ENCODE data around the gene RDH11. TPM values are rescaled to one million over a fixed set of nuclear protein-coding genes. Genes with fewer than 3 reads are reported as not detected.

The RDH11 gene
- polyA plus RNA-seq, 1 of the 3 experiments (the other 2 are of a cell fraction): 44.7 TPM

DNA sequence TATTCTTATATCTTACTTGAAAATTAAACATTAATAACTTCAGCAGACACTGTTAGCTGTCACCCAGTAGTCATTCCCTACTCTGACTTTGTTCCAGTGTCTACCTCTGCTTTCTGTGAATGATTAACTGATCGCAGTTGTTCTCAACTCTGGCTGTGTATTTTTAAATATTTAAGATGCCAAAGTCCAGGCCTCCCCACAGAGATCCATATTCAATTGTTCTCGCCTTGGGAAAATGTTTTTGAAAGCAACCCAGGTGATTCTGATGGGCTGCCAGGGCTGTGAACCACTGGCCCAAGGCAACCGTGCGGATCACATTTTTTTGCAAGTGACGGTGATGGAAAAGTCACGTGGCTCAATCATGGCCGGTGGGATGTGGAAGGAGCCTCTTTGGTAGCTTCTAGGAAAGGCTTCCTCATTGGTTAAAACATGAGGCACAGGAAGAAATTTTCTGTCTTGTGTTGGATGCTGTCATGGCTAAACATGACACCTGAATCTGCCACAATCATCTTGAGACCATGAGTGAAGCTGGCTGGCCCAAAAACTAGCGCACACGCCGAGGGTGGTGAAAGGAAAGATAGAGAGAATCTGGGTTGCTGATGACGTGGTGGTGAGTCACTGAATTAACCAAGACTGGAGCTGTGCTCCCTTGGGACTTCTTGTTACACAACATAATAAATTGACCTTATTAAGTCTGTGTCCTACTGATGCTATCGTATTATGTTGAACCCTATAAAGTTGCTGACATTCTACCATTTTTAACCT, 43.4 kb upstream of the RDH11 start:
- 36% methylated on average over 12 of the region's 12 CpGs for WGBS (ENCODE audit: low lambda C conversion rate)
- H3K27ac ChIP-seq (ENCODE audit: low read depth in 2 of 2, low read length in 1 of 2): 0 out of 4 replicates have a peak overlapping the region, but pooled peaks of 1 of the 2 experiments have one; percentile 13
- POLR2A ChIA-PET: no interaction called here
- H3F3A ChIP-seq (replicated peaks; ENCODE audit: insufficient read depth): no peaks in the 10 kb centered on the region
- H3K9me3 ChIP-seq: no peaks in the 10 kb centered on the region
- H3K4me1 ChIP-seq (ENCODE audit: control insufficient read depth in 1 of 2, insufficient read depth in 2 of 2, low read depth in 1 of 2, low read length in 1 of 2): no peaks in the 10 kb centered on the region; a peak in 1 of 4 replicates
- H3K36me3 ChIP-seq (replicated peaks in 1 of 2; ENCODE audit: control insufficient read depth in 1 of 2, insufficient read depth in 2 of 2, low read length in 1 of 2): no peaks in the 10 kb centered on the region
- H3K4me2 ChIP-seq: no peak overlapping the region
- H3K4me3 ChIP-seq (ENCODE audit: low read depth in 2 of 2, low read length in 1 of 2): no peak overlapping the region
- no peaks in the 10 kb centered on the region for H3K27me3 ChIP-seq (ENCODE audit: insufficient read depth)
- DNase-seq: no peak
- H3K9ac ChIP-seq: no peak overlapping the region
- H4K20me1 ChIP-seq (ENCODE audit: insufficient read depth): no peaks in the 10 kb centered on the region
- no peaks in the 10 kb centered on the region for H3K9me2 ChIP-seq
- H3K79me2 ChIP-seq (ENCODE audit: insufficient read depth): no peaks in the 10 kb centered on the region
- no peak overlapping the region for H2AFZ ChIP-seq (ENCODE audit: low read depth)
- TF ChIP-seq JUND (IDR thresholded peaks at IDR 0.05) (peak; percentile 77), RCOR1 (IDR thresholded peaks at IDR 0.05; ENCODE audit: low read length) (no peak), FOSL2 (IDR thresholded peaks at IDR 0.05; ENCODE audit: borderline replicate concordance, low read depth) (peak; percentile 86), TCF12 (IDR thresholded peaks at IDR 0.05) (peak; percentile 18; the same call in 1 of the 2 replicates)
- TF ChIP-seq, protein P1, sequence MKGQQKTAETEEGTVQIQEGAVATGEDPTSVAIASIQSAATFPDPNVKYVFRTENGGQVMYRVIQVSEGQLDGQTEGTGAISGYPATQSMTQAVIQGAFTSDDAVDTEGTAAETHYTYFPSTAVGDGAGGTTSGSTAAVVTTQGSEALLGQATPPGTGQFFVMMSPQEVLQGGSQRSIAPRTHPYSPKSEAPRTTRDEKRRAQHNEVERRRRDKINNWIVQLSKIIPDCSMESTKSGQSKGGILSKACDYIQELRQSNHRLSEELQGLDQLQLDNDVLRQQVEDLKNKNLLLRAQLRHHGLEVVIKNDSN (IDR thresholded peaks at IDR 0.05; ENCODE audit: borderline replicate concordance, low read depth): no peak
- TF ChIP-seq, protein P2, sequence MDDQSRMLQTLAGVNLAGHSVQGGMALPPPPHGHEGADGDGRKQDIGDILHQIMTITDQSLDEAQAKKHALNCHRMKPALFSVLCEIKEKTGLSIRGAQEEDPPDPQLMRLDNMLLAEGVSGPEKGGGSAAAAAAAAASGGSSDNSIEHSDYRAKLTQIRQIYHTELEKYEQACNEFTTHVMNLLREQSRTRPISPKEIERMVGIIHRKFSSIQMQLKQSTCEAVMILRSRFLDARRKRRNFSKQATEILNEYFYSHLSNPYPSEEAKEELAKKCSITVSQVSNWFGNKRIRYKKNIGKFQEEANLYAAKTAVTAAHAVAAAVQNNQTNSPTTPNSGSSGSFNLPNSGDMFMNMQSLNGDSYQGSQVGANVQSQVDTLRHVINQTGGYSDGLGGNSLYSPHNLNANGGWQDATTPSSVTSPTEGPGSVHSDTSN (IDR thresholded peaks at IDR 0.05): peak; percentile 66; the same call in 1 of the 2 replicates
- TF ChIP-seq, protein P3, sequence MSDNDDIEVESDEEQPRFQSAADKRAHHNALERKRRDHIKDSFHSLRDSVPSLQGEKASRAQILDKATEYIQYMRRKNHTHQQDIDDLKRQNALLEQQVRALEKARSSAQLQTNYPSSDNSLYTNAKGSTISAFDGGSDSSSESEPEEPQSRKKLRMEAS (IDR thresholded peaks at IDR 0.05; ENCODE audit: low read depth): peak; percentile 77
- CTCF ChIA-PET: interaction anchor here (1.0 to 1.3 kb wide), 2 partner anchors 10 to 212 kb away, joined by 4 to 5 read pairs; no protein-coding TSS in a partner anchor

DNA sequence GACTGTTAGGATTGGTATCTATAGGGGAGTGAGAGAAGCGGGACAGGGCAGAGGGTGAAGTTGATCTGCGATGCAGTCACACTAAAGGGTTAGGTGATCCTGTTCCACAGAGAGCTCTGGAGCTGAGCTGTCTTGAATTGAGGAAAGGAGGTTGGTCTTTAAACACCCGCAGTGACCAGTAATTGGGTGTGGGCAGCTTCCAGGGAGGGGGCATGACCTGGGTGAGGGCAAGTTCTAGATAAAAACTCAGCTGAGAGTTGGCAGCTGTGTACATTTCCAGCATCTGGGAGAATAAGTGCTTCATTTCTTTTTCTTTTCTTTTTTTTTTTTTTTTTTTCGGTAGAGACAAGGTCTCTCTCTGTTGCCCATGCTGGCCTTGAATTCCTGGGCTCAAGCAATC, 41.2 kb upstream of the RDH11 start:
- no peaks in the 10 kb centered on the region for H3K79me2 ChIP-seq (ENCODE audit: insufficient read depth)
- TF ChIP-seq POLR2AphosphoS5 (IDR thresholded peaks at IDR 0.05; ENCODE audit: low read depth, low read length) (no peak), ELF1 (IDR thresholded peaks at IDR 0.05) (no peak), TEAD4 (IDR thresholded peaks at IDR 0.05; ENCODE audit: borderline replicate concordance, insufficient read depth) (no peak), RFX5 (IDR thresholded peaks at IDR 0.05; ENCODE audit: low read length) (no peak)
- no peaks in the 10 kb centered on the region for H4K20me1 ChIP-seq (ENCODE audit: insufficient read depth)
- ChIA-PET POLR2A (interaction anchor here (0.6 kb wide), 1 partner anchor 202 kb away, joined by 4 read pairs; no protein-coding TSS in a partner anchor), CTCF (interaction anchor here (1.5 to 1.6 kb wide), 2 partner anchors 9 to 32 kb away, joined by 3 to 4 read pairs; no protein-coding TSS in a partner anchor)
- no peak overlapping the region for H3K9ac ChIP-seq
- no peaks in the 10 kb centered on the region for H3K9me2 ChIP-seq
- H2AFZ ChIP-seq (ENCODE audit: low read depth): no peak overlapping the region
- H3K4me3 ChIP-seq (ENCODE audit: low read depth in 2 of 2, low read length in 1 of 2): no peak overlapping the region
- no peaks in the 10 kb centered on the region for H3F3A ChIP-seq (replicated peaks; ENCODE audit: insufficient read depth)
- H3K4me2 ChIP-seq: no peak overlapping the region
- DNase-seq: no peak
- H3K27me3 ChIP-seq (ENCODE audit: insufficient read depth): no peaks in the 10 kb centered on the region
- no peak overlapping the region for H3K27ac ChIP-seq (ENCODE audit: low read depth in 2 of 2, low read length in 1 of 2)
- WGBS (ENCODE audit: low lambda C conversion rate): 59% methylated on average over 4 of the region's 4 CpGs
- no peaks in the 10 kb centered on the region; a peak in 1 of 4 replicates for H3K4me1 ChIP-seq (ENCODE audit: control insufficient read depth in 1 of 2, insufficient read depth in 2 of 2, low read depth in 1 of 2, low read length in 1 of 2)
- H3K9me3 ChIP-seq: no peaks in the 10 kb centered on the region
- no peaks in the 10 kb centered on the region for H3K36me3 ChIP-seq (replicated peaks in 1 of 2; ENCODE audit: control insufficient read depth in 1 of 2, insufficient read depth in 2 of 2, low read length in 1 of 2)

Measured in SK-N-SH (cell line).